Mucosa of rectum (tissue), 2 donors: Measurements from ENCODE around the gene SHOC2.
A peak's percentile ranks its signal among the peaks of the same experiment; 100 is the strongest.
"Not testable (repeated sequence)": the region's sequence is repeated elsewhere in the genome, so short reads cannot be mapped to it uniquely, and the experiment has no call there.

Experiments used
- H3K27ac ChIP-seq, 2 donors: one replicate each; pipeline ENCODE4 v1.7.0; 2013; ENCODE audit warnings: inconsistent platforms in 2 of 2, low read depth in 2 of 2, low read length in 2 of 2
- H3K27me3 ChIP-seq, 2 donors: one replicate each; pipeline ENCODE4 v1.7.0; 2013; ENCODE audit warnings: low read length in 2 of 2; ENCODE audit not compliant: control insufficient read depth in 2 of 2, insufficient read depth in 2 of 2
- H3K36me3 ChIP-seq, 2 donors: one replicate each; pipeline ENCODE4 v1.7.0; 2013; ENCODE audit warnings: low read length in 2 of 2; ENCODE audit not compliant: control insufficient read depth in 2 of 2, insufficient read depth in 2 of 2
- H3K4me1 ChIP-seq, 2 donors: one replicate each; pipeline ENCODE4 v1.7.0; 2013; ENCODE audit warnings: low read length in 2 of 2, mild to moderate bottlenecking in 1 of 2; ENCODE audit not compliant: control insufficient read depth in 2 of 2, insufficient read depth in 2 of 2
- H3K4me3 ChIP-seq, 2 donors: one replicate each; pipeline ENCODE4 v1.7.0; 2013; ENCODE audit warnings: low read length in 2 of 2
- H3K9ac ChIP-seq, 2 donors: one replicate each; pipeline ENCODE4 v1.7.0; 2013; ENCODE audit warnings: low read length in 2 of 2, low read depth in 1 of 2, mild to moderate bottlenecking in 1 of 2
- H3K9me3 ChIP-seq, 2 donors: one replicate each; pipeline ENCODE4 v1.7.0; 2013; ENCODE audit warnings: low read length in 2 of 2; ENCODE audit not compliant: control insufficient read depth in 2 of 2
- donor health status: healthy.
- donor health status: Normal muscosa, but diverticular disease.

Gene SHOC2

GRCh38 chr10:110901954-110902819 is 17.2 kb upstream of the SHOC2 start:
- Histone ChIP-seq H3K4me3 (no peak overlapping the region), H3K4me1 (no peaks in the 10 kb centered on the region), H3K9me3 (no peaks in the 10 kb centered on the region), H3K27me3 (no peaks in the 10 kb centered on the region), H3K9ac (no peak overlapping the region), H3K27ac (no peak overlapping the region), H3K36me3 (peaks cover 45 to 59% of the 10 kb centered on the region in 2 donors)

GRCh38 chr10:110903280-110904278 is 15.8 kb upstream of the SHOC2 start:
- no peak overlapping the region for H3K9ac ChIP-seq
- no peaks in the 10 kb centered on the region for H3K9me3 ChIP-seq
- no peak overlapping the region for H3K27ac ChIP-seq
- H3K27me3 ChIP-seq = no peaks in the 10 kb centered on the region
- no peaks in the 10 kb centered on the region for H3K4me1 ChIP-seq
- H3K4me3 ChIP-seq = no peak overlapping the region
- peaks cover 36 to 48% of the 10 kb centered on the region in 2 donors for H3K36me3 ChIP-seq

GRCh38 chr10:110910138-110910537 is 9.3 kb upstream of the SHOC2 start:
- Histone ChIP-seq H3K9ac (no peak overlapping the region), H3K36me3 (no peaks in the 10 kb centered on the region), H3K9me3 (no peaks in the 10 kb centered on the region), H3K27ac (no peak overlapping the region), H3K27me3 (no peaks in the 10 kb centered on the region), H3K4me1 (no peaks in the 10 kb centered on the region), H3K4me3 (no peak overlapping the region)

- Histone ChIP-seq H3K27me3 (no peaks in the 10 kb centered on the region), H3K4me1 (no peaks in the 10 kb centered on the region), H3K36me3 (no peaks in the 10 kb centered on the region), H3K9ac (no peak overlapping the region), H3K27ac (no peak overlapping the region), H3K9me3 (no peaks in the 10 kb centered on the region), H3K4me3 (no peak overlapping the region)
Measured at GRCh38 chr10:110912374-110912773, 7.0 kb upstream of the SHOC2 start.

- no peak overlapping the region for H3K9ac ChIP-seq
- H3K4me1 ChIP-seq = peaks cover 7 to 8% of the 10 kb centered on the region in 2 donors
- H3K27ac ChIP-seq = no peak overlapping the region
- no peaks in the 10 kb centered on the region for H3K27me3 ChIP-seq
- no peaks in the 10 kb centered on the region for H3K36me3 ChIP-seq
- no peaks in the 10 kb centered on the region for H3K9me3 ChIP-seq
- H3K4me3 ChIP-seq = no peak overlapping the region
Measured at GRCh38 chr10:110914431-110914830, 5.0 kb upstream of the SHOC2 start.

DNA sequence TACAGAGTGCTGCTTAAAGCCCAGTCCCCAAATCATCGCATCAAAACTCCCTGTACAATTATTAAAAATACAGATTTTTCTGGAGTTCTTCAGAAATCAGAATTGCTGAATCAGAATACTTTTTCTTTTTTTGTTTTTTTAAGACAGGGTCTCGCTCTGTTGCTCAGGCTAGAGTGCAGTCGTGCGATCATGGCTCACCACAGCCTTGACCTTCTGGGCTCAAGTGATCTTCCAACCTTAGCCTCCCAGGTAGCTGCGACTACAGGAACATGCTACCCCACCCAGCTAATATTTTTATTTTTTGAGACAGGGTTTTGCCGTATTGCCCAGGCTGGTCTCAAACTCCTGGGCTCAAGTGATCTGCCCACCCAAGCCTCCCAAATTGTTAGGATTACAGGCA is 4.4 kb upstream of the SHOC2 start:
- Histone ChIP-seq H3K4me1 (peaks cover 7 to 8% of the 10 kb centered on the region in 2 donors), H3K9ac (no peak overlapping the region), H3K9me3 (no peaks in the 10 kb centered on the region), H3K27me3 (no peaks in the 10 kb centered on the region), H3K36me3 (no peaks in the 10 kb centered on the region), H3K4me3 (no peak overlapping the region), H3K27ac (no peak overlapping the region)

- not testable (repeated sequence) for H3K9ac ChIP-seq, H3K9me3 ChIP-seq
Measured at GRCh38 chr10:110915600-110915999, 3.8 kb upstream of the SHOC2 start.

DNA sequence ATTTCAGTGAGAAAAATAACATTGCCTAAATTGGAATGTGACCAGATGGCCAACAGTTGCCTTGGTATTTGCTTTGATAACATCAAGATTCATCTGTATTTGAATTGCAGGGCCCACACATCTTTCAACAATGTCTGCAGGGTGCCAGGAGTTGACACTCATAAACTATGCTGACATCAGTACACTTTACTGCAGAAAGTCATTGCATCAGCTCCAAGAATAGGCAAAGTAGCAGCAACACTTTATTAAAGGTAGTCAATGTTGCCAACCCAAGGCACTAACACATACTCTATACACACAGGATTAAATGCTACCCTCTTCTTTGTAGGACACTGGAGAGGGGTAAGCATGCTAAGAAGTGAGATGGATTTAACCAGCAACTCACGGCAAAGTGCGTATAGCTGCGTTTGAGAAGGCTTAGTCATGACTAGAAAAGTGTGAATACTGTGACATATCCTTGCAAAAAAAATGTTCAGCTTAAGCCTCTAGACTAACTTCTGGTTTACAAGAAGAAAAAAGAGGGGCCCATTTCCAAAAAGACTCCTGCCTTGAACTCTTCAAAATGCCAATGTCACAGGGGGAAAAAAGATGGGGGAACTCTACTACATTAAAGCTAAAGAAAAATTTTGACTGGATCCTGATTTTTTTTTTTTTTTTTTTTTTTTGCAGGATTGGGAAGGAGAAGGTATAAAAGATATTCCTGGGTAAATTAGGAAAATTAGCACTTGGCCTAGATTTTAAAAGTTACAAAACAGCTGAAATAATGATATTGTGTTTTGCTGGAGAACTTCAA is 2.7 kb upstream of the SHOC2 start:
- Histone ChIP-seq H3K27me3 (no peaks in the 10 kb centered on the region), H3K4me3 (no peak overlapping the region), H3K4me1 (peaks cover 7 to 13% of the 10 kb centered on the region in 2 donors), H3K27ac (no peak overlapping the region), H3K36me3 (no peaks in the 10 kb centered on the region), H3K9ac (no peak overlapping the region), H3K9me3 (no peaks in the 10 kb centered on the region)

More at GRCh38 chr10:110915600-110915999, 3.8 kb upstream of the SHOC2 start:
- H3K36me3 ChIP-seq, H3K27ac ChIP-seq, H3K4me3 ChIP-seq, H3K27me3 ChIP-seq: not testable (repeated sequence)
- H3K4me1 ChIP-seq = peaks cover 7 to 11% of the 10 kb centered on the region in 2 donors

- Histone ChIP-seq H3K9me3 (no peaks in the 10 kb centered on the region), H3K4me3 (peak overlapping the region; percentile 86 to 99), H3K27me3 (no peaks in the 10 kb centered on the region), H3K36me3 (no peaks in the 10 kb centered on the region), H3K9ac (peak overlapping the region; percentile 90 to 97), H3K27ac (peak overlapping the region; percentile 98 to 99), H3K4me1 (peaks cover 7 to 15% of the 10 kb centered on the region in 2 donors)
Measured at GRCh38 chr10:110918269-110918642, 1.1 kb upstream of the SHOC2 start.
